ENCODE measurements around the gene GCSH. TPM values are rescaled to one million over a fixed set of nuclear protein-coding genes. Genes with fewer than 3 reads are reported as not detected.

Gene GCSH
- total and polyA plus RNA-seq, 4 donors = 34.6 to 132 (median 55.0) TPM

- no peak for DNase-seq (ENCODE audit: low spot score)
- no peaks in the 10 kb centered on the region for H3K36me3 ChIP-seq (ENCODE audit: control insufficient read depth in 4 of 4, insufficient read depth in 3 of 4, low read depth in 1 of 4, low read length in 3 of 4)
- no peak overlapping the region for H3K4me3 ChIP-seq (ENCODE audit: low read depth in 1 of 3, low read length in 3 of 3)
- 95% methylated on average over 4 of the region's 4 CpGs for WGBS
- H3K27me3 ChIP-seq (ENCODE audit: control insufficient read depth in 4 of 4, insufficient read depth in 4 of 4, low read length in 3 of 4) = no peaks in the 10 kb centered on the region
- no peaks in the 10 kb centered on the region for H3K4me1 ChIP-seq (ENCODE audit: control insufficient read depth in 4 of 4, insufficient read depth in 4 of 4, low read length in 3 of 4)
- H3K27ac ChIP-seq (ENCODE audit: low read depth in 1 of 2, low read length in 2 of 2) = no peak overlapping the region
- TF ChIP-seq NR2F2 (IDR thresholded peaks at IDR 0.05) (no peak), FOXA2 (IDR thresholded peaks at IDR 0.05) (no peak), RXRA (IDR thresholded peaks at IDR 0.05) (no peak), GABPA (IDR thresholded peaks at IDR 0.05 in 1 of 2, conservative IDR thresholded peaks at IDR 0.05 in 1 of 2) (no peak), EGR1 (IDR thresholded peaks at IDR 0.05; ENCODE audit: low read depth in 2 of 2) (no peak), ZBTB33 (IDR thresholded peaks at IDR 0.05) (no peak), FOXA1 (IDR thresholded peaks at IDR 0.05) (no peak), REST (IDR thresholded peaks at IDR 0.05) (no peak), HNF4A (conservative IDR thresholded peaks at IDR 0.05) (no peak), CTCF (IDR thresholded peaks at IDR 0.05; ENCODE audit: low read depth, low read length, missing input control) (no peak)
- no peak overlapping the region for H3K9ac ChIP-seq (ENCODE audit: low read depth in 1 of 2, low read length in 2 of 2)
- no peaks in the 10 kb centered on the region for H3K9me3 ChIP-seq (ENCODE audit: control insufficient read depth in 4 of 4, low read length in 3 of 4)
Observed at GRCh38 chr16:81069063-81069462, 27.1 kb downstream of the GCSH start.

GRCh38 chr16:81067166-81067565, 29.0 kb downstream of the GCSH start:
- H3K9ac ChIP-seq (ENCODE audit: low read depth in 1 of 2, low read length in 2 of 2) = no peak overlapping the region
- no peaks in the 10 kb centered on the region for H3K36me3 ChIP-seq (ENCODE audit: control insufficient read depth in 4 of 4, insufficient read depth in 3 of 4, low read depth in 1 of 4, low read length in 3 of 4)
- H3K27me3 ChIP-seq (ENCODE audit: control insufficient read depth in 4 of 4, insufficient read depth in 4 of 4, low read length in 3 of 4) = no peaks in the 10 kb centered on the region
- no peaks in the 10 kb centered on the region for H3K9me3 ChIP-seq (ENCODE audit: control insufficient read depth in 4 of 4, low read length in 3 of 4)
- DNase-seq (ENCODE audit: low spot score) = no peak
- 89% methylated on average over 1 of the region's 1 CpG for WGBS
- H3K4me1 ChIP-seq (ENCODE audit: control insufficient read depth in 4 of 4, insufficient read depth in 4 of 4, low read length in 3 of 4) = no peaks in the 10 kb centered on the region
- H3K27ac ChIP-seq (ENCODE audit: low read depth in 1 of 2, low read length in 2 of 2) = no peak overlapping the region
- H3K4me3 ChIP-seq (ENCODE audit: low read depth in 1 of 3, low read length in 3 of 3) = no peak overlapping the region
- TF ChIP-seq FOXA2 (IDR thresholded peaks at IDR 0.05) (no peak), REST (IDR thresholded peaks at IDR 0.05) (no peak), GABPA (IDR thresholded peaks at IDR 0.05 in 1 of 2, conservative IDR thresholded peaks at IDR 0.05 in 1 of 2) (no peak), NR2F2 (IDR thresholded peaks at IDR 0.05) (no peak), CTCF (IDR thresholded peaks at IDR 0.05; ENCODE audit: low read depth, low read length, missing input control) (no peak), HNF4A (conservative IDR thresholded peaks at IDR 0.05) (no peak), SP1 (IDR thresholded peaks at IDR 0.05) (no peak), FOXA1 (IDR thresholded peaks at IDR 0.05) (no peak), RXRA (IDR thresholded peaks at IDR 0.05) (no peak), JUND (IDR thresholded peaks at IDR 0.05) (no peak), MAX (IDR thresholded peaks at IDR 0.05) (no peak), HNF4G (IDR thresholded peaks at IDR 0.05) (no peak), ZBTB33 (IDR thresholded peaks at IDR 0.05) (no peak), TAF1 (conservative IDR thresholded peaks at IDR 0.05) (no peak), EGR1 (IDR thresholded peaks at IDR 0.05; ENCODE audit: low read depth in 2 of 2) (no peak)
